ENCODE measurements around the gene PCYOX1L. TPM values are rescaled to one million over a fixed set of nuclear protein-coding genes. Genes with fewer than 3 reads are reported as not detected.

PCYOX1L gene
- total and polyA plus RNA-seq, 9 of the 15 experiments (the other 6 are each of a cell fraction or from before 2014, with no cell fraction given): 2.3 to 17.9 (median 6.0) TPM

DNA sequence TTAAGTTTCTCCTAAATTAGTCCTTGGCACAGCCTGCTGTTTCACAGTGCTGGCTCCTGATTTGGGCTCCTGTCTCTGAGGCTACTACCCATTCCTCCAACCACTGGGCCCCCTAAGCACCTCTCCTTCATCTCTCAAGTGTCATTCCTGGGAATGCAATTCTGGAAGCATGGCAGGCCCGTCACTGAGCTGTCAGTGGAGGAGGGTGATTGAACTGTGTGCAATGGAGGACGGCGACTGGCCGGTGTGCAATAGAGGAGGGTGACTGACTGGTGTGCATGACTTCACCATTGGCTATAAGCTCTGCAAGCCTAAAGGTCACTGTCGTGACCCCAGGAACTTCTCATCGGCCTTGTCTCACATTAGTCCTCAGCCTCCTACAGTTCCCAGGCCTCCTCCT, 33.7 kb downstream of the PCYOX1L start:
- Histone ChIP-seq H3K9me3 (replicated peaks; ENCODE audit: control insufficient read depth, insufficient read depth, low read depth, low read length) (no peaks in the 10 kb centered on the region), H2AFZ (ENCODE audit: low read depth, low read length) (no peak overlapping the region), H3K36me3 (ENCODE audit: control insufficient read depth, insufficient read depth, low read length) (no peaks in the 10 kb centered on the region), H4K20me1 (replicated peaks; ENCODE audit: control insufficient read depth, insufficient read depth, low read length) (no peaks in the 10 kb centered on the region), H3K4me2 (ENCODE audit: insufficient read depth, low read length) (no peak overlapping the region), H3K4me1 (replicated peaks in 1 of 2; ENCODE audit: control insufficient read depth in 2 of 2, insufficient read depth in 2 of 2, low read length in 2 of 2) (peaks cover 0 to 3% of the 10 kb centered on the region in 2 experiments; a peak in 3 of 5 replicates), H3K9me1 (ENCODE audit: control insufficient read depth, insufficient read depth, low read length) (no peaks in the 10 kb centered on the region), H3K79me2 (ENCODE audit: control insufficient read depth, insufficient read depth, low read length) (no peaks in the 10 kb centered on the region), H3K4me3 (no peak overlapping the region), H3K9ac (ENCODE audit: insufficient read depth in 1 of 2, low read depth in 2 of 2, low read length in 2 of 2) (no peak overlapping the region), H3K27ac (ENCODE audit: extremely low read depth, low read depth, low read length) (no peak overlapping the region), H3K27me3 (ENCODE audit: control insufficient read depth in 2 of 2, insufficient read depth in 2 of 2, low read length in 2 of 2) (no peaks in the 10 kb centered on the region)
- no TSS peak for BruUV-seq (replicated peaks)
- DNase-seq (ENCODE audit: extremely low read depth in 1 of 4, low spot score in 3 of 4) (no peak), ATAC-seq (peak; percentile 50; the same call in 1 of the 3 replicates), FAIRE-seq (no peak)
- in situ Hi-C loops (cut with MboI): no loop called here
- 42% methylated on average over 6 of the region's 6 CpGs for WGBS (ENCODE audit: insufficient coverage, low coverage, missing lambda C conversion rate)
- POLR2A ChIA-PET: no interaction called here
- intact Hi-C loops (cut with micrococcal nuclease): no loop called here
- CTCF ChIA-PET (ENCODE audit: low intra/inter-chr PET ratio): interaction anchor here (0.6 kb wide), 1 partner anchor 10 kb away, joined by 3 read pairs; no protein-coding TSS in a partner anchor
- TF ChIP-seq ZNF121 (CRISPR knock-in tag; conservative IDR thresholded peaks at IDR 0.05): no peak
- no peak for TF ChIP-seq BMI1 (IDR thresholded peaks at IDR 0.05; ENCODE audit: low read length)

DNA sequence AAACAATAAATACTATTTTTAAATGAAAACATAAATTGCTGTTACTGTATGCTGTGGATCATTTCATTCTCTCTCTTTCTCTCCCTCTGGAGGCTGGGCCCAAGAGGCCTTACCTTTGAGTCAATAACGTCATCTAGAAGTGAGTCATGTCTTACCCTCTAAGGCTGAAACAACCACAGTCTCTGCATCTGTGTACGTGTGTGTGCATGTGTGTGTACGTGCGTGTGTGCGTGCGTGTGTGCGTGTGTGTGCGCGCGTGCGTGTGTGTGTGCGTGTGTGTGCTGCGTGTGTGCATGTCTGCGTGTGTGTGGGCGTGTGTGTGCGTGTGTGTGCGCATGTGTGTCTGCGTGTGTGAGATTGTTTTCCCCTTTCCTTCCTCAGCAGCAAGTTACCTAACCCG, 34.9 kb downstream of the PCYOX1L start:
- DNase-seq (ENCODE audit: extremely low read depth in 1 of 4, low spot score in 3 of 4) (no peak), ATAC-seq (peak; percentile 59), FAIRE-seq (peak; percentile 46)
- no peak overlapping the region for H3K27ac ChIP-seq (ENCODE audit: extremely low read depth, low read depth, low read length)
- no peaks in the 10 kb centered on the region for H3K9me3 ChIP-seq (replicated peaks; ENCODE audit: control insufficient read depth, insufficient read depth, low read depth, low read length)
- H3K27me3 ChIP-seq (ENCODE audit: control insufficient read depth in 2 of 2, insufficient read depth in 2 of 2, low read length in 2 of 2): no peaks in the 10 kb centered on the region
- in situ Hi-C loops (cut with MboI) (no loop called here), intact Hi-C loops (cut with micrococcal nuclease) (no loop called here)
- POLR2A ChIA-PET: no interaction called here
- no peaks in the 10 kb centered on the region for H3K79me2 ChIP-seq (ENCODE audit: control insufficient read depth, insufficient read depth, low read length)
- CTCF ChIA-PET (ENCODE audit: low intra/inter-chr PET ratio): no interaction called here
- BruUV-seq (replicated peaks): no TSS peak
- H3K36me3 ChIP-seq (ENCODE audit: control insufficient read depth, insufficient read depth, low read length): no peaks in the 10 kb centered on the region
- H3K4me2 ChIP-seq (ENCODE audit: insufficient read depth, low read length): no peak overlapping the region
- H2AFZ ChIP-seq (ENCODE audit: low read depth, low read length): no peak overlapping the region
- no peak overlapping the region for H3K9ac ChIP-seq (ENCODE audit: insufficient read depth in 1 of 2, low read depth in 2 of 2, low read length in 2 of 2)
- no peaks in the 10 kb centered on the region for H3K9me1 ChIP-seq (ENCODE audit: control insufficient read depth, insufficient read depth, low read length)
- no peaks in the 10 kb centered on the region for H4K20me1 ChIP-seq (replicated peaks; ENCODE audit: control insufficient read depth, insufficient read depth, low read length)
- peaks cover 0 to 3% of the 10 kb centered on the region in 2 experiments; a peak in 2 of 5 replicates for H3K4me1 ChIP-seq (replicated peaks in 1 of 2; ENCODE audit: control insufficient read depth in 2 of 2, insufficient read depth in 2 of 2, low read length in 2 of 2)
- 55% methylated on average over 17 of the region's 19 CpGs for WGBS (ENCODE audit: insufficient coverage, low coverage, missing lambda C conversion rate)
- no peak overlapping the region for H3K4me3 ChIP-seq
- no peak for TF ChIP-seq ZNF224 (CRISPR knock-in tag; IDR thresholded peaks at IDR 0.05)
- TF ChIP-seq CREM (IDR thresholded peaks at IDR 0.05; ENCODE audit: low read depth): peak; percentile 51; the same call in 1 of the 2 replicates
- TF ChIP-seq JUN (IDR thresholded peaks at IDR 0.05; ENCODE audit: borderline replicate concordance, low read depth, low read length): peak; percentile 16; the same call in 1 of the 2 replicates
- TF ChIP-seq JUN (CRISPR knock-in tag; IDR thresholded peaks at IDR 0.05; ENCODE audit: borderline replicate concordance): no peak
- TF ChIP-seq KDM1A (IDR thresholded peaks at IDR 0.05): peak in 1 of 2 experiments; percentile 94; a peak in 2 of 4 replicates
- TF ChIP-seq ZNF584 (CRISPR knock-in tag; IDR thresholded peaks at IDR 0.05; ENCODE audit: low read depth): no peak
- TF ChIP-seq, protein P1, sequence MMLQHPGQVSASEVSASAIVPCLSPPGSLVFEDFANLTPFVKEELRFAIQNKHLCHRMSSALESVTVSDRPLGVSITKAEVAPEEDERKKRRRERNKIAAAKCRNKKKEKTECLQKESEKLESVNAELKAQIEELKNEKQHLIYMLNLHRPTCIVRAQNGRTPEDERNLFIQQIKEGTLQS (IDR thresholded peaks at IDR 0.05): peak; percentile 74
- TF ChIP-seq, protein P1 (CRISPR knock-in tag; conservative IDR thresholded peaks at IDR 0.05): no peak
- 0 out of 2 replicates have a peak, but pooled peaks have one; percentile 51 for TF ChIP-seq MYNN (IDR thresholded peaks at IDR 0.05)
- TF ChIP-seq MYNN (CRISPR knock-in tag; IDR thresholded peaks at IDR 0.05): no peak
- no peak for TF ChIP-seq HNRNPK (IDR thresholded peaks at IDR 0.05; ENCODE audit: low read depth, low read length, poor library complexity, severe bottlenecking)
- TF ChIP-seq RBBP5 (IDR thresholded peaks at IDR 0.05; ENCODE audit: borderline replicate concordance, insufficient read depth, low read length, poor library complexity, severe bottlenecking): no peak
- TF ChIP-seq, protein P2, sequence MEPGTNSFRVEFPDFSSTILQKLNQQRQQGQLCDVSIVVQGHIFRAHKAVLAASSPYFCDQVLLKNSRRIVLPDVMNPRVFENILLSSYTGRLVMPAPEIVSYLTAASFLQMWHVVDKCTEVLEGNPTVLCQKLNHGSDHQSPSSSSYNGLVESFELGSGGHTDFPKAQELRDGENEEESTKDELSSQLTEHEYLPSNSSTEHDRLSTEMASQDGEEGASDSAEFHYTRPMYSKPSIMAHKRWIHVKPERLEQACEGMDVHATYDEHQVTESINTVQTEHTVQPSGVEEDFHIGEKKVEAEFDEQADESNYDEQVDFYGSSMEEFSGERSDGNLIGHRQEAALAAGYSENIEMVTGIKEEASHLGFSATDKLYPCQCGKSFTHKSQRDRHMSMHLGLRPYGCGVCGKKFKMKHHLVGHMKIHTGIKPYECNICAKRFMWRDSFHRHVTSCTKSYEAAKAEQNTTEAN (CRISPR knock-in tag; IDR thresholded peaks at IDR 0.05): peak; percentile 92; the same call in 1 of the 2 replicates

Data from K562 (cell line).